Stomach smooth muscle (tissue), 2 donors: ENCODE data around the gene MSH5.

ENCODE experiments used
- H3K27ac ChIP-seq: one replicate; pipeline ENCODE4 v1.7.0; 2013; ENCODE audit warnings: mild to moderate bottlenecking, low read length, inconsistent platforms
- H3K27me3 ChIP-seq, 2 donors: one replicate each; pipeline ENCODE4 v1.7.0; 2013; ENCODE audit warnings: low read length in 2 of 2; ENCODE audit not compliant: insufficient read depth in 2 of 2, control insufficient read depth in 1 of 2
- H3K36me3 ChIP-seq, 2 donors: one replicate each; pipeline ENCODE4 v1.7.0; 2013; ENCODE audit warnings: low read length in 2 of 2; ENCODE audit not compliant: control insufficient read depth in 2 of 2, insufficient read depth in 2 of 2
- H3K4me1 ChIP-seq: one replicate; pipeline ENCODE4 v1.7.0; 2013; ENCODE audit warnings: low read length; ENCODE audit not compliant: control insufficient read depth, insufficient read depth
- H3K4me3 ChIP-seq, 2 donors: one replicate each; pipeline ENCODE4 v1.7.0; 2013; ENCODE audit warnings: low read length in 2 of 2
- H3K9ac ChIP-seq, 2 donors: one replicate each; pipeline ENCODE4 v1.7.0; 2013; ENCODE audit warnings: low read length in 2 of 2, mild to moderate bottlenecking in 1 of 2
- H3K9me3 ChIP-seq, 2 donors: one replicate each; pipeline ENCODE4 v1.7.0; 2013; ENCODE audit warnings: low read length in 2 of 2; ENCODE audit not compliant: control insufficient read depth in 2 of 2
- donor health status: healthy.
- donor health status: Pancreatic carcinoma.

The MSH5 gene

GRCh38 chr6:31730631-31731086 is 9.1 kb upstream of the MSH5 start:
- Histone ChIP-seq H3K9ac (peak overlapping the region in 1 of 2 donors; percentile 87), H3K4me1 (peaks cover 44% of the 10 kb centered on the region), H3K4me3 (peak overlapping the region; percentile 93), H3K36me3 (peaks cover 29 to 37% of the 10 kb centered on the region in 2 donors), H3K27ac (peak overlapping the region; percentile 93), H3K9me3 (no peaks in the 10 kb centered on the region), H3K27me3 (no peaks in the 10 kb centered on the region)

DNA sequence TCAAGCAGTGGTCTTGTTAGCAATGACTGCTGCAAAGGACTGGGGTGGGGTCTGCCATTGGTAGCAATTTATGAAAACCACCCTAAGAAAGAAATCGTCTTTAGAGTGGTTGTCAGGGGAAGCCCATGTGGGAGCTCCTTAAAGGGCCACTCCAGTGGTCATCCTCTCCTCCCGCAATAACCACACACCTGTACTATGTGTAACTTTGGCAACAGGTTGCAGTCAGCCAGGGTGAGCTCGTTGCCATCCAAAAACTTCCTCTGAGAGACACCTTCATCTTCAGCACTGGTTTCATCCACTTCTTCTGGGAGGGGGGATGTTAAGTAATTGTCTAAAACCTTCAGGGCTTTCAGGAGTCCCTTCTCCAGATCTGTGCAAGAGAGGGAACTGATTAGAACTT is 7.8 kb upstream of the MSH5 start:
- no peak overlapping the region for H3K4me3 ChIP-seq
- no peaks in the 10 kb centered on the region for H3K9me3 ChIP-seq
- no peak overlapping the region for H3K9ac ChIP-seq
- H3K27me3 ChIP-seq: no peaks in the 10 kb centered on the region
- no peak overlapping the region for H3K27ac ChIP-seq
- peaks cover 22 to 27% of the 10 kb centered on the region in 2 donors for H3K36me3 ChIP-seq
- peaks cover 54% of the 10 kb centered on the region for H3K4me1 ChIP-seq

- Histone ChIP-seq H3K36me3 (peaks cover 19 to 21% of the 10 kb centered on the region in 2 donors), H3K9me3 (no peaks in the 10 kb centered on the region), H3K4me3 (no peak overlapping the region), H3K9ac (peak overlapping the region in 1 of 2 donors; percentile 82), H3K27ac (peak overlapping the region; percentile 86), H3K27me3 (no peaks in the 10 kb centered on the region), H3K4me1 (peaks cover 46% of the 10 kb centered on the region)
Observed at GRCh38 chr6:31733734-31734133, 6.1 kb upstream of the MSH5 start.

- H3K27ac ChIP-seq: peak overlapping the region; percentile 86
- no peaks in the 10 kb centered on the region for H3K9me3 ChIP-seq
- H3K4me3 ChIP-seq: peak overlapping the region; percentile 71 to 89
- no peaks in the 10 kb centered on the region for H3K27me3 ChIP-seq
- peaks cover 19 to 21% of the 10 kb centered on the region in 2 donors for H3K36me3 ChIP-seq
- H3K9ac ChIP-seq: peak overlapping the region; percentile 82 to 93
- H3K4me1 ChIP-seq: peaks cover 46% of the 10 kb centered on the region
Observed at GRCh38 chr6:31734247-31734820, 5.5 kb upstream of the MSH5 start.

DNA sequence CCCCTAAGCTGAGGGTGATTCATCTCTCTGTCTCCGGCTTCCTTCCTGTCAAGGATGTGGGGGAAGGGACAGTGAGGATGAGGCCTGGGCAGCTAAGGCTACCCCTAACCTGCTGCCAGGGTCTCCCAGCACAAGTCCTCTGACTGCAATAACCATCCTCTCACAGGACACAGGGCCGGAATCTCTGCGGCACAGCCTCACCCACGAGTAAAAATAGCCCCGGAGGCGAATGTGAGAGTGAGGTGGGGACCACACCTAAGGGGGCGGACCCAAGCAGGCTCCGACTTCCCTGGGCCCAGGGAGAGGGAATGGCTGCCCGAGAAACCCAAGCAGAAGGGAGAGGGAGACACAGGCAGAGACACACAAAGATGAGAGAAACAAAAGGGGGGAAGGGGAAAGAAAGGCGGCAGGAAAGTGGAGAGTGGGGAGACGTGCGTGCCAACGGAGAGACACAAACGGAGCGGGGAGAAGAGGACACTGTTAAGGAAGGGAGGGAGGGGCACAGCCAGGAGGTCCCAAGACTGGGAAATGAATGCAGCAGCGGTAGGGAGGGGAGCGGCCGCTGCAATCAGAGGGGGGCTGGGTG is 4.9 kb upstream of the MSH5 start:
- H3K4me3 ChIP-seq: peak overlapping the region; percentile 71 to 89
- peak overlapping the region; percentile 86 for H3K27ac ChIP-seq
- peaks cover 19 to 21% of the 10 kb centered on the region in 2 donors for H3K36me3 ChIP-seq
- H3K9ac ChIP-seq: peak overlapping the region; percentile 82 to 93
- H3K4me1 ChIP-seq: peaks cover 48% of the 10 kb centered on the region
- H3K27me3 ChIP-seq: no peaks in the 10 kb centered on the region
- H3K9me3 ChIP-seq: no peaks in the 10 kb centered on the region

- peaks cover 19 to 21% of the 10 kb centered on the region in 2 donors for H3K36me3 ChIP-seq
- H3K4me1 ChIP-seq: peaks cover 48% of the 10 kb centered on the region
- no peaks in the 10 kb centered on the region for H3K9me3 ChIP-seq
- peak within 1 kb of the TSS; percentile 82 to 93 for H3K9ac ChIP-seq
- H3K27me3 ChIP-seq: no peaks in the 10 kb centered on the region
- peak within 1 kb of the TSS; percentile 86 for H3K27ac ChIP-seq
- H3K4me3 ChIP-seq: peak within 1 kb of the TSS; percentile 71 to 89
Observed at GRCh38 chr6:31736021-31736767, 3.6 kb upstream of the MSH5 start, which contains the start of gene CLIC1. CLIC1 (minus strand) TSS chr6:31736530; CDS start chr6:31736300, 230 bp downstream.

DNA sequence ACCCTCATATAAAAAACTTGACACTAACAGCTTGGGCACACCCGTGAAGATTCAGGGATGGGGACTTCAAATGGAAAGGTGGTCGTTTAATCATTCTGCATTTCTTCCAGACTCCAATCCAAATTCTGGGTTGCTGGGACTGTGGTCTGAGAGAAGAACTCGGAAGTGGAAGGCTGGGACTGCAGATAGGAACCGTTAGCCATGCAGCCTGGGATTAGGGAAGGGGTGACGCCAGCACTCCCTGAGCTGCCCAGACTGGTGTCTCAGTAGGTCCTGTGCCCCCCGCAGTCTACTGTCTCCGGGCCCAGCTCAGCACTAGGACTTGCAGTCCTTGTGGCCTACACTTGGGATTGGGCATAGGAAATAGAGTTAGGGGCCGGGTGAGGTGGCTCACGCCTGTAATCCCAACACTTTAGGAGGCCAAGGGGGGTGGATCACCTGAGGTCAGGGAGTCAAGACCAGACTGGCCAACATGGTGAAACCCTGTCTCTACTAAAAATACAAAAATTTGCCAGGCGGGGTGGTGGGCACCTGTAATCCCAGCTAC is 3.0 kb upstream of the MSH5 start:
- peaks cover 48% of the 10 kb centered on the region for H3K4me1 ChIP-seq
- no peaks in the 10 kb centered on the region for H3K27me3 ChIP-seq
- peak overlapping the region; percentile 82 to 93 for H3K9ac ChIP-seq
- peak overlapping the region; percentile 71 to 89 for H3K4me3 ChIP-seq
- H3K27ac ChIP-seq: peak overlapping the region; percentile 86
- no peaks in the 10 kb centered on the region for H3K9me3 ChIP-seq
- peaks cover 16 to 17% of the 10 kb centered on the region in 2 donors for H3K36me3 ChIP-seq

DNA sequence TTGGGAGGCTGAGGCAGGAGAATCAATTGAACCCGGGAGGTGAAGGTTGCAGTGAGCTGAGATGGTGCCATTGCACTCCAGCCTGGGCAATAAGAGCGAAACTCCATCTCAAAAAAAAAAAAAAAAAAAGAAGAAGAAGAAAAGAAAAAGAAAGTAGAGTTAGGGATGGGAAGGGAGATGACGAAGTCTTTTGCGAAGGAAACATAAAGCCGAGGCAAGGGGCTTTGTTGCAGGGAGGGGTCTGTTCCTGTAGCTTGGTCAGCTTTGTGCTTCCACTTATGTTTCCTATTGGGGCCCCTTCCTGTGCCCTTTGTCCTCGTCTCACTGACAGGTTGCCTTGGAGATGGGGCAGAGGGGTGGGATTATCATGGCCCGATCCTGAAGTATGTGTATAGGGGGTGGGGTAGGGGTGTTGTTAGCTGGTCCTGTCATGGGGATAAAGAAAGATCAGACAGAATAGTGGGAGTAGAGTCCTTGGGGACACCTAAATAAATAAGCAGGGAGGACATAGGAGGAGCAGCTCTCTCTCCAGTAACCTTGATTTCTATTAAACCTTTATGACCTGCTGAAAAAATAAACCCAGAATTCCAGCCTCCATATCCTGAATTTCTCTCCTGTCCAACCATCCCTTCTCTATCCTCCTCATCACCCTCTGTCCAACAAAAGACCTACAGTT is 2.4 kb upstream of the MSH5 start:
- Histone ChIP-seq H3K4me1 (peaks cover 48% of the 10 kb centered on the region), H3K9me3 (no peaks in the 10 kb centered on the region), H3K27ac (peak overlapping the region; percentile 31), H3K36me3 (peaks cover 11 to 12% of the 10 kb centered on the region in 2 donors), H3K27me3 (no peaks in the 10 kb centered on the region), H3K9ac (peak overlapping the region in 1 of 2 donors; percentile 6), H3K4me3 (no peak overlapping the region)

- Histone ChIP-seq H3K9me3 (no peaks in the 10 kb centered on the region), H3K4me3 (peak overlapping the region in 1 of 2 donors; percentile 8), H3K36me3 (peaks cover 8 to 9% of the 10 kb centered on the region in 2 donors), H3K27me3 (no peaks in the 10 kb centered on the region), H3K4me1 (peaks cover 48% of the 10 kb centered on the region), H3K9ac (peak overlapping the region in 1 of 2 donors; percentile 6), H3K27ac (peak overlapping the region; percentile 31)
Observed at GRCh38 chr6:31737991-31738979, 1.5 kb upstream of the MSH5 start.
